NT2/D1 (cell line): ENCODE results near the gene ZNF33A.

Source experiments
- DNase-seq: peaks from one replicate; pipeline ENCODE4 v3.0.0-alpha.2; 2011; ENCODE audit warnings: low read depth, low spot score
- H3K27me3 ChIP-seq: 2 replicates; pipeline ENCODE4 v1.6.0; 2011; ENCODE audit warnings: mild to moderate bottlenecking; ENCODE audit not compliant: insufficient read length, insufficient read depth
- H3K36me3 ChIP-seq: 2 replicates; pipeline ENCODE4 v1.6.1; 2011; ENCODE audit warnings: mild to moderate bottlenecking, low read length, mixed read lengths; ENCODE audit not compliant: insufficient read depth, insufficient read length
- H3K4me1 ChIP-seq: 2 replicates; pipeline ENCODE4 v1.5.1; 2011; ENCODE audit not compliant: insufficient read depth, insufficient read length
- H3K4me3 ChIP-seq: 2 replicates; pipeline ENCODE4 v1.5.1; 2011; ENCODE audit warnings: low read depth; ENCODE audit not compliant: insufficient read length
- H3K9ac ChIP-seq: 2 replicates; pipeline ENCODE4 v1.6.0; 2011; ENCODE audit warnings: low read depth; ENCODE audit not compliant: insufficient read length
- H3K9me3 ChIP-seq: 2 replicates; pipeline ENCODE4 v1.5.1; 2011; ENCODE audit warnings: mild to moderate bottlenecking, low read length; ENCODE audit not compliant: insufficient read depth
- SUZ12 ChIP-seq: IDR thresholded peaks from 2 replicates; pipeline ENCODE4 v1.6.1; 2011; ENCODE audit not compliant: insufficient read length, insufficient read depth; ENCODE audit errors: extremely low read depth
- YY1 ChIP-seq: IDR thresholded peaks from 2 replicates; pipeline ENCODE4 v1.6.1; 2011; ENCODE audit not compliant: insufficient read length, insufficient read depth
- ZNF274 ChIP-seq: IDR thresholded peaks from 2 replicates; pipeline ENCODE4 v1.6.1; 2011; ENCODE audit warnings: mild to moderate bottlenecking, low read depth, low read length

ZNF33A gene

DNA sequence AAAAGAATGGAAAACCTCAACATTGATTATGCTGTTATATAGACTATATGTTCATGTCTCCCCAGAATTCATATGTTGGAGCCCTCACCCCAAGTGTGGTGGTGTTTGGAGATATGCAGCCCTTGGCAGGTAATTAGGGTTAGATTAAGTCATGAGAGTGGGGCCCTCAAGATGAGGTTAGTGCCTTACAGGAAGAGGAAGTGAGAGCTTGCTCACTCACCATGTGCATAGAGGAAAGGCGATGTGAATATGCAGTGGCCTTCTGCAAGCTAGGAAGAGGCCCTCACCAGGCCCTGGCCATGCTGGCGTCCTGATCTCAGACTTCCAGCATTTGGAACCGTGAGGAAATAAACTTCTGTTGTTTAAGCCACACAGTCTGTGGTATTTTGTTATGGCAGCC, 14.8 kb downstream of the ZNF33A start:
- no peak for DNase-seq
- no peak overlapping the region for H3K4me3 ChIP-seq
- H3K36me3 ChIP-seq: peaks cover 28% of the 10 kb centered on the region
- TF ChIP-seq SUZ12: no peak
- no peak for TF ChIP-seq ZNF274
- TF ChIP-seq YY1: no peak
- H3K27me3 ChIP-seq: no peaks in the 10 kb centered on the region
- H3K4me1 ChIP-seq: no peaks in the 10 kb centered on the region
- H3K9me3 ChIP-seq: no peaks in the 10 kb centered on the region
- no peak overlapping the region for H3K9ac ChIP-seq

DNA sequence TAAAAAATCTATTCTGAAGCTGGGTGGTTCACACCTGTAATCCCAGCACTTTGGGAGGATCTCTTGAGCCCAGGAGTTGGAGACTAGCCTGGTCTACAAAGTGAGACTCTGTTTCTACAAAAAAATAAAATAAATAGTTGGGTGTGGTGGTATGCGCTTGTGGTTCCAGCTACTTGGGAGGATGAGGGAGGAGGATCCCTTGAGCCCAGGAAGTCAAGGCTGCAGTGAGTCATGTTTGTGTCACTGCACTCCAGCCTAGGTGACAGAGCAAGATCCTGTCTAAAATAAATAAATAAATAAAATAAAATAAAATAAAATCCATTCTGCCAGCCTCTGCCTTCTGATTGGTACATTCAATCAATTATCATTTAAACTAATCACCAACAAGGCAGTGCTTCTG, 17.5 kb downstream of the ZNF33A start:
- no peak overlapping the region for H3K9ac ChIP-seq
- DNase-seq: no peak
- no peaks in the 10 kb centered on the region for H3K9me3 ChIP-seq
- no peak overlapping the region for H3K4me3 ChIP-seq
- peaks cover 38% of the 10 kb centered on the region for H3K36me3 ChIP-seq
- TF ChIP-seq SUZ12 (no peak), YY1 (no peak), ZNF274 (no peak)
- no peaks in the 10 kb centered on the region for H3K4me1 ChIP-seq
- H3K27me3 ChIP-seq: no peaks in the 10 kb centered on the region

DNA sequence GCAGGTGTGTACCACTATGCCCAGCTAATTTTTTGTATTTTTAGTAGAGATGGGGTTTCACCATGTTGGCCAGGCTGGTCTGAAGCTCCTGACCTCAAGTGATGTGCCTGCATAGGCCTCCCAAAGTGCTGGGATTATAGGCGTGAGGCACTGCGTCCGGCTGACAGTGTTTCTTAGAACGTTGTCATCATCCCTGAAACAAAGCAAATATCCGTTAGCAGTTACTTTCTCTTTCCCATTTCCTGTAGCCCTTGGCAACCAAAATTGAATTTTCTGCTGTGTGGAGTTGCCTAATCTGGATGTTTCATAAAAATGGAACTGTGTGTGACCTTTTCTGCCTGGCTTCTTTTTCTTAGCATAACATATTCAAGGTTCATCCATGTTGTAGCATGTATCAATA, 22.4 kb downstream of the ZNF33A start:
- no peak for DNase-seq
- H3K4me1 ChIP-seq: no peaks in the 10 kb centered on the region
- H3K4me3 ChIP-seq: no peak overlapping the region
- H3K27me3 ChIP-seq: no peaks in the 10 kb centered on the region
- peaks cover 21% of the 10 kb centered on the region for H3K36me3 ChIP-seq
- no peak for TF ChIP-seq ZNF274
- TF ChIP-seq SUZ12: no peak
- TF ChIP-seq YY1: no peak
- H3K9me3 ChIP-seq: no peaks in the 10 kb centered on the region
- H3K9ac ChIP-seq: no peak overlapping the region

DNA sequence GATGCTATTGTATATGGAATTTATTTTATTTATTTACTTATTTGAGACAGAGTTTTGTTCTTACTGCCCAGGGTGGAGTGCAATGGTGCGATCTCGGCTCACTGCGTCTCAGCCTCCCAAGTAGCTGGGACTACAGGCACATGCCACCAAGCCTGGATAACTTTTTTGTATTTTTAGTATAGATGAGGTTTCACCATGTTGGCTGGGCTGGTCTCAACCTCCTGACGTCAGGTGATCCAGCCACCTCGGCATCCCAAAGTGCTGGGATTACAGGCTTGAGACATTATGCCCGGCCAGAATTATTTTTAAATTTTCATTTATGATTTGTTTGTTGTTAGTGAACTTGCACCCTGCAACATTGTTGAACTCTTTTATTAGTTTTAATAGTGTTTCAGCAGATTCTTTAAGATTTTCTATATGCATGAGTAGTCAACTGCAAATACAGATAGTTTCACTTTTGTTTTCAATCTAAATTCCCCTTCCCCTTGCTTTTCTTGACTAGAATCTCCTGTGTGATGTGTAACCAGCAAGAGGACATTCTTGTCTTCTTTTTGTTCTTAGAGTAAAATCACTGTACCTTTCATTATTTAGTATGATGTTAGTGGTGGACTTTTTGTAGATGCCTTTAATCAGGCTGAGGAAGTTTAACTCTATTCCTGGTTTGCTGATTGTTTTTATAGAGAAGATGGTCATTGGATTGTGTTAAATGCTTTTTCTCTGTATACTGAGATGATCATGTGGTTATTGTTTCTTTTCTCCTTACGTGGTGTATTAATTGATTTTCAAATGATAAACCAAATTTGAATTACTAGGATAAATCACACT, 27.8 kb downstream of the ZNF33A start:
- Histone ChIP-seq H3K4me3 (no peak overlapping the region), H3K36me3 (peaks cover 3% of the 10 kb centered on the region), H3K9ac (no peak overlapping the region), H3K9me3 (no peaks in the 10 kb centered on the region), H3K27me3 (no peaks in the 10 kb centered on the region), H3K4me1 (no peaks in the 10 kb centered on the region)
- DNase-seq: no peak
- TF ChIP-seq YY1 (no peak), ZNF274 (no peak), SUZ12 (no peak)

DNA sequence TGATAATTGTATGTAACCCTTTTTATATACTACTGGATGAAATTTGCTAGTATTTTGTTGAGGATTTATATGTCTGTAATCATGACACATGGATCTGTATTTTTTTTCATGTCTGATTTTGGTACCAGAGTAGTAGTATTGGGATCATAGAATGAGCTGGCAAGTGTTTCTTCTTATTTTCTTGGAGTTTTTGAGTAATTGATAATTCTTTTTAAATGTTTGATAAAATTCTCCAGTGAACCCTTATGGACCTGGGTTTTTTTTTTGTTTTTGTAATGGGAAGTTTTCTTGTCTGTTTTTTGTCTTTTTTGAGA, 28.4 kb downstream of the ZNF33A start:
- H3K9ac ChIP-seq: no peak overlapping the region
- no peak overlapping the region for H3K4me3 ChIP-seq
- peaks cover 3% of the 10 kb centered on the region for H3K36me3 ChIP-seq
- TF ChIP-seq YY1 (no peak), ZNF274 (no peak), SUZ12 (no peak)
- no peak for DNase-seq
- no peaks in the 10 kb centered on the region for H3K4me1 ChIP-seq
- H3K27me3 ChIP-seq: no peaks in the 10 kb centered on the region
- H3K9me3 ChIP-seq: no peaks in the 10 kb centered on the region

DNA sequence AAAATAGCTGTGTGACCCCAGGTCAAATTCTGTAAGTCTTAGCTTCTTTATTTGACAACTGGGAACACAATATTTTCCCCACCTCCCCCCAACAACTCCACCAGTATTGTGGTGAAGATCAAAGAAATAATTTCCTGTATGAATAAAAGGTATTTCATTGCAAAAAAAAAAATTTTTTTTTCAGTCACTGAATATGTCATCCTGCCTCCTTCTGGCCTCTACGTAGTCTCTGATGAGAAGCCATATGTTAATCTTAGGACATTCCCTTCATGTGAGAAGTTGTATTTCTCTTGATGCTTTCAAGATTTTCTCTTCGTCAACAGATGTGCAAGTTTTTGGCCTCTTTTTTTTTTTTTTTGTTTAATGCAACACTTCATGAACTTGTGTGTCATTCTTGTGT, 33.0 kb downstream of the ZNF33A start:
- Histone ChIP-seq H3K27me3 (no peaks in the 10 kb centered on the region), H3K9ac (no peak overlapping the region), H3K4me3 (no peak overlapping the region), H3K9me3 (no peaks in the 10 kb centered on the region), H3K4me1 (no peaks in the 10 kb centered on the region), H3K36me3 (peaks cover 3% of the 10 kb centered on the region)
- TF ChIP-seq SUZ12 (no peak), ZNF274 (no peak)
- DNase-seq: no peak

DNA sequence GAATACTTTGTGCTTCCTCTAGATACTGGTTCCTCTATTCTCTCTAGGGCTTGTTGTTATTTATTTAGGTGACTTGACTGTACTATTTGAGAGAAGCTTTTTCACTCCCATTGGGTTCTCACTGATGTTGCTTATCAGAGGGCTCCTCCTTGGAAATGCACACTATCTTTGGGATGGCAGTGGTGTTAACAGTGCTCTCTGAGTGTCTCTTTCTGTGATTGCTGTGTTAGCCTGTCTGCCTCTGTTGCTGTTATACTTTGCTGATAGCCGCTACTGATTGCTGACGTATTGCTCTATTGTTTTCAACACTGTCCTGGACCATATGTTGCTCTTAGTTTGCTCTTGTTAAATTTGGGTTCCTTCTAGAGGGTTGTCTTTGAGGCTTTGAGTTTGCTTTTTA, 34.7 kb downstream of the ZNF33A start:
- Histone ChIP-seq H3K9me3 (no peaks in the 10 kb centered on the region), H3K4me1 (no peaks in the 10 kb centered on the region), H3K27me3 (no peaks in the 10 kb centered on the region), H3K9ac (no peak overlapping the region), H3K4me3 (no peak overlapping the region), H3K36me3 (peaks cover 8% of the 10 kb centered on the region)
- TF ChIP-seq SUZ12 (no peak), ZNF274 (no peak), YY1 (no peak)
- DNase-seq: no peak
